SK-N-SH (cell line): Measurements from ENCODE around the gene MYO18B. TPM values are rescaled to one million over a fixed set of nuclear protein-coding genes. Genes with fewer than 3 reads are reported as not detected.

Source experiments
- CTCF ChIA-PET: fragments of 300-600, 350-600 bp; formaldehyde crosslinking; extraction: SDS; loops from one replicate; lab custom pipeline; 2021; lab: Yijun Ruan, JAX
- POLR2A ChIA-PET: fragments of 350-600 bp; sonication (Branson Sonifier 250); formaldehyde crosslinking; extraction: SDS; loops from one replicate; lab custom pipeline; 2020; ENCODE audit warnings: antibody characterized with exemption, inconsistent platforms; lab: Yijun Ruan, JAX
- DNase-seq: peaks from one replicate; pipeline ENCODE4 v3.0.0; 2012
- H2AFZ ChIP-seq: fragments of 200-600 bp; sonication (generic); 2 replicates; pipeline ENCODE4 v1.8.1; 2016; ENCODE audit warnings: antibody characterized with exemption, mild to moderate bottlenecking, low read depth
- H3F3A ChIP-seq: fragments of 200-600 bp; sonication (generic); replicated peaks from 2 replicates; pipeline ENCODE3; 2016; ENCODE audit warnings: antibody characterized with exemption, mild to moderate bottlenecking; ENCODE audit not compliant: insufficient read depth
- H3K27ac ChIP-seq, 2 experiments: fragments of 200-500 bp in 1 of 2; fragments of 200-600 bp in 1 of 2; sonication (Bioruptor generic) in 1 of 2; sonication (generic), shearing (Covaris generic) in 1 of 2; 2 replicates each; pipeline versions ENCODE4 v1.5.1 to v1.6.1; 2014 to 2016; ENCODE audit warnings: low read depth in 2 of 2, inconsistent platforms in 1 of 2, low read length in 1 of 2, mild to moderate bottlenecking in 1 of 2, mixed read lengths in 1 of 2
- H3K27me3 ChIP-seq: fragments of 200-600 bp; sonication (generic), shearing (Covaris generic); 2 replicates; pipeline ENCODE4 v1.6.1; 2016; ENCODE audit warnings: mixed run types; ENCODE audit not compliant: insufficient read depth
- H3K36me3 ChIP-seq, 2 experiments: fragments of 200-500 bp in 1 of 2; fragments of 200-600 bp in 1 of 2; sonication (Bioruptor generic) in 1 of 2; sonication (generic) in 1 of 2; replicated peaks in 1 of 2; 2 replicates each; pipeline versions ENCODE3 to v1.5.1; 2014 to 2016; ENCODE audit warnings: low read length in 1 of 2, mild to moderate bottlenecking in 1 of 2; ENCODE audit not compliant: insufficient read depth in 2 of 2, control insufficient read depth in 1 of 2
- H3K4me1 ChIP-seq, 2 experiments: fragments of 200-500 bp in 1 of 2; fragments of 200-600 bp in 1 of 2; sonication (Bioruptor generic) in 1 of 2; sonication (generic), shearing (Covaris generic) in 1 of 2; 2 replicates each; pipeline versions ENCODE4 v1.5.1 to v1.6.1; 2014 to 2016; ENCODE audit warnings: low read depth in 1 of 2, low read length in 1 of 2, mixed run types in 1 of 2; ENCODE audit not compliant: insufficient read depth in 2 of 2, control insufficient read depth in 1 of 2
- H3K4me2 ChIP-seq: fragments of 200-600 bp; sonication (generic), shearing (Covaris generic); 2 replicates; pipeline ENCODE4 v1.6.1; 2017; ENCODE audit warnings: mixed run types
- H3K4me3 ChIP-seq, 2 experiments: fragments of 200-500 bp in 1 of 2; fragments of 200-600 bp in 1 of 2; sonication (Bioruptor generic) in 1 of 2; sonication (generic), shearing (Covaris generic) in 1 of 2; 2 replicates each; pipeline versions ENCODE4 v1.5.1 to v1.8.1; 2014 to 2016; ENCODE audit warnings: low read depth in 2 of 2, inconsistent platforms in 1 of 2, low read length in 1 of 2, mild to moderate bottlenecking in 1 of 2, mixed read lengths in 1 of 2, moderate library complexity in 1 of 2
- H3K79me2 ChIP-seq: fragments of 200-600 bp; sonication (generic); 2 replicates; pipeline ENCODE4 v1.8.1; 2017; ENCODE audit warnings: mild to moderate bottlenecking; ENCODE audit not compliant: insufficient read depth
- H3K9ac ChIP-seq: fragments of 200-600 bp; sonication (generic); 2 replicates; pipeline ENCODE4 v1.6.1; 2017; ENCODE audit warnings: mixed run types
- H3K9me2 ChIP-seq: fragments of 200-600 bp; sonication (generic); 2 replicates; pipeline ENCODE4 v1.6.1; 2017; ENCODE audit warnings: mixed run types
- H3K9me3 ChIP-seq: fragments of 200-600 bp; sonication (generic); 2 replicates; pipeline ENCODE4 v1.6.1; 2017; ENCODE audit warnings: mixed run types, mild to moderate bottlenecking, moderate library complexity
- H4K20me1 ChIP-seq: fragments of 200-600 bp; sonication (generic); 2 replicates; pipeline ENCODE4 v1.6.1; 2017; ENCODE audit warnings: mild to moderate bottlenecking, mixed run types; ENCODE audit not compliant: insufficient read depth
- ELF1 ChIP-seq: IDR thresholded peaks from 2 replicates; pipeline ENCODE4 v1.4.0; 2012
- EZH2phosphoT487 ChIP-seq: fragments of 200-600 bp; sonication (generic); IDR thresholded peaks from 2 replicates; pipeline ENCODE4 v1.6.1; 2017; ENCODE audit warnings: low read depth, mixed run types, mild to moderate bottlenecking, antibody characterized with exemption, moderate library complexity, borderline replicate concordance
- MEF2A ChIP-seq: IDR thresholded peaks from 2 replicates; pipeline ENCODE4 v1.4.0; 2012; ENCODE audit warnings: low read depth, borderline replicate concordance
- NFIC ChIP-seq: IDR thresholded peaks from 2 replicates; pipeline ENCODE4 v1.4.0; 2012; ENCODE audit warnings: borderline replicate concordance
- POLR2AphosphoS5 ChIP-seq: IDR thresholded peaks from 2 replicates; pipeline ENCODE4 v1.6.1; 2012; ENCODE audit warnings: low read depth, low read length
- RFX5 ChIP-seq: IDR thresholded peaks from 2 replicates; pipeline ENCODE4 v1.6.1; 2012; ENCODE audit warnings: mild to moderate bottlenecking, improper control_type of control experiment, low read length
- RXRA ChIP-seq: IDR thresholded peaks from 2 replicates; pipeline ENCODE4 v1.4.0; 2012; ENCODE audit warnings: low read depth, mild to moderate bottlenecking, borderline replicate concordance
- TAF1 ChIP-seq: IDR thresholded peaks from 2 replicates; pipeline ENCODE4 v1.6.1; 2012; ENCODE audit warnings: low read depth, mild to moderate bottlenecking, low read length, moderate library complexity, borderline replicate concordance
- USF2 ChIP-seq: fragments of 150-350 bp; IDR thresholded peaks from 2 replicates; pipeline ENCODE4 v1.6.1; 2017; ENCODE audit warnings: antibody characterized with exemption, low read length, low read depth, borderline replicate concordance
- ZBTB33 ChIP-seq: IDR thresholded peaks from 2 replicates; pipeline ENCODE4 v1.4.0; 2012; ENCODE audit warnings: low read depth, borderline replicate concordance
- WGBS: methylation state at CpG from one replicate; pipeline ENCODE4 v1.1.6; 2017; ENCODE audit warnings: low lambda C conversion rate; 5-methylcytosine and 5-hydroxymethylcytosine counted together
- polyA plus RNA-seq, 3 experiments: library from polyadenylated mRNA; depleted of rRNA; stranded (reverse); fragments of >200 nt; gene quantifications; 2 replicates each; pipeline ENCODE4 v1.2.3, GENCODE V29; 2012
- TF ChIP-seq, protein P1 (sequence below): fragments of 200-600 bp; sonication (generic); IDR thresholded peaks from 2 replicates; pipeline ENCODE4 v1.6.1; 2017; ENCODE audit warnings: antibody characterized with exemption, mild to moderate bottlenecking, moderate library complexity
- TF ChIP-seq, protein P2 (sequence below): IDR thresholded peaks from 2 replicates; pipeline ENCODE4 v1.4.0; 2012; ENCODE audit warnings: low read depth, borderline replicate concordance

Gene MYO18B
- polyA plus RNA-seq, 1 of the 3 experiments (the other 2 are of a cell fraction) = 0.05 TPM

- no peaks in the 10 kb centered on the region for H3K79me2 ChIP-seq
- H3K9ac ChIP-seq = no peak overlapping the region
- H3K27ac ChIP-seq = no peak overlapping the region
- H4K20me1 ChIP-seq = no peaks in the 10 kb centered on the region
- H3K4me2 ChIP-seq = no peak overlapping the region
- DNase-seq = no peak
- no peaks in the 10 kb centered on the region for H3K4me1 ChIP-seq
- H3K9me3 ChIP-seq = no peaks in the 10 kb centered on the region
- POLR2A ChIA-PET = no interaction called here
- H3K4me3 ChIP-seq = no peak overlapping the region
- H3K9me2 ChIP-seq = no peaks in the 10 kb centered on the region
- TF ChIP-seq ZBTB33 (no peak), RFX5 (no peak), MEF2A (no peak), TAF1 (no peak)
- TF ChIP-seq, protein P1, sequence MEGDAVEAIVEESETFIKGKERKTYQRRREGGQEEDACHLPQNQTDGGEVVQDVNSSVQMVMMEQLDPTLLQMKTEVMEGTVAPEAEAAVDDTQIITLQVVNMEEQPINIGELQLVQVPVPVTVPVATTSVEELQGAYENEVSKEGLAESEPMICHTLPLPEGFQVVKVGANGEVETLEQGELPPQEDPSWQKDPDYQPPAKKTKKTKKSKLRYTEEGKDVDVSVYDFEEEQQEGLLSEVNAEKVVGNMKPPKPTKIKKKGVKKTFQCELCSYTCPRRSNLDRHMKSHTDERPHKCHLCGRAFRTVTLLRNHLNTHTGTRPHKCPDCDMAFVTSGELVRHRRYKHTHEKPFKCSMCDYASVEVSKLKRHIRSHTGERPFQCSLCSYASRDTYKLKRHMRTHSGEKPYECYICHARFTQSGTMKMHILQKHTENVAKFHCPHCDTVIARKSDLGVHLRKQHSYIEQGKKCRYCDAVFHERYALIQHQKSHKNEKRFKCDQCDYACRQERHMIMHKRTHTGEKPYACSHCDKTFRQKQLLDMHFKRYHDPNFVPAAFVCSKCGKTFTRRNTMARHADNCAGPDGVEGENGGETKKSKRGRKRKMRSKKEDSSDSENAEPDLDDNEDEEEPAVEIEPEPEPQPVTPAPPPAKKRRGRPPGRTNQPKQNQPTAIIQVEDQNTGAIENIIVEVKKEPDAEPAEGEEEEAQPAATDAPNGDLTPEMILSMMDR = no peak
- TF ChIP-seq, all 33 proteins: peak for 0
- Histone ChIP-seq H3K27me3 (no peaks in the 10 kb centered on the region), H3K36me3 (no peaks in the 10 kb centered on the region), H2AFZ (no peak overlapping the region), H3F3A (no peaks in the 10 kb centered on the region)
- WGBS = 56% methylated on average over 12 of the region's 22 CpGs
- CTCF ChIA-PET = no interaction called here
These were observed 55.7 kb downstream of the MYO18B start for GRCh38 chr22:25797498-25798290.

DNA sequence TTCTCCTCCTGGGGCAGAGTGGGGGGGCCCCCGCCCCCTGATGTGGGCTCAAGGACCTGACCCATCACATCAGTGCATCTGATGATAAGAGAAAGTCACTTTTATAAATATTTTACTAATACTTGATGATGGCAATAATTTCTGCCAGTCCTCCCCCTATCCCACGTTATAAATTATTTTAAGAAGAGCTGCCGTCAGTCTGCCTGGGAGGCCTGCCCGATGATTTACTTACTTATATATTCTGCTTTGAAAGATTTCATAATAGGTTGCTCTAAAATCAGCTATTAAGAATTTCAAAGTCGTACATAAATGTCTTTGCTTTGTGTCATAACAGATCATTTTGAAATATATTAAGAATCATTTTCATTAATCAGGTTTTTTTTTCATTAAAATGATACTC lies 58.8 kb downstream of the MYO18B start:
- H3K27ac ChIP-seq = no peak overlapping the region
- no peaks in the 10 kb centered on the region for H3K36me3 ChIP-seq
- H3F3A ChIP-seq = no peaks in the 10 kb centered on the region
- DNase-seq = no peak
- TF ChIP-seq EZH2phosphoT487 (no peak), RXRA (no peak), TAF1 (no peak), POLR2AphosphoS5 (no peak), USF2 (no peak), NFIC (no peak), ELF1 (no peak)
- TF ChIP-seq, protein P2, sequence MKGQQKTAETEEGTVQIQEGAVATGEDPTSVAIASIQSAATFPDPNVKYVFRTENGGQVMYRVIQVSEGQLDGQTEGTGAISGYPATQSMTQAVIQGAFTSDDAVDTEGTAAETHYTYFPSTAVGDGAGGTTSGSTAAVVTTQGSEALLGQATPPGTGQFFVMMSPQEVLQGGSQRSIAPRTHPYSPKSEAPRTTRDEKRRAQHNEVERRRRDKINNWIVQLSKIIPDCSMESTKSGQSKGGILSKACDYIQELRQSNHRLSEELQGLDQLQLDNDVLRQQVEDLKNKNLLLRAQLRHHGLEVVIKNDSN = no peak
- TF ChIP-seq, protein P1 = no peak
- TF ChIP-seq, all 33 proteins: peak for 0
- Histone ChIP-seq H4K20me1 (no peaks in the 10 kb centered on the region), H3K4me1 (no peaks in the 10 kb centered on the region), H3K9ac (no peak overlapping the region), H3K79me2 (no peaks in the 10 kb centered on the region), H3K9me3 (no peaks in the 10 kb centered on the region), H2AFZ (no peak overlapping the region), H3K4me2 (no peak overlapping the region), H3K4me3 (no peak overlapping the region), H3K9me2 (no peaks in the 10 kb centered on the region), H3K27me3 (no peaks in the 10 kb centered on the region)
- 37% methylated on average over 5 of the region's 5 CpGs for WGBS
- POLR2A ChIA-PET = no interaction called here
- CTCF ChIA-PET = interaction anchor here (0.7 to 1.2 kb wide), 2 partner anchors 23 to 752 kb away, joined by 3 read pairs; no protein-coding TSS in a partner anchor
